AG09319 (cell line): ENCODE results near the gene SCUBE1.

Source experiments
- DNase-seq: peaks from one replicate; pipeline ENCODE4 v3.0.0-alpha.2; 2010; ENCODE audit warnings: low read depth; ENCODE audit errors: extremely low read depth
- TF ChIP-seq, protein P1 (sequence below): IDR thresholded peaks from 2 replicates; pipeline ENCODE4 v1.5.1; 2011; ENCODE audit warnings: low read depth, mild to moderate bottlenecking, inconsistent platforms, low read length, moderate library complexity

SCUBE1 gene

DNA sequence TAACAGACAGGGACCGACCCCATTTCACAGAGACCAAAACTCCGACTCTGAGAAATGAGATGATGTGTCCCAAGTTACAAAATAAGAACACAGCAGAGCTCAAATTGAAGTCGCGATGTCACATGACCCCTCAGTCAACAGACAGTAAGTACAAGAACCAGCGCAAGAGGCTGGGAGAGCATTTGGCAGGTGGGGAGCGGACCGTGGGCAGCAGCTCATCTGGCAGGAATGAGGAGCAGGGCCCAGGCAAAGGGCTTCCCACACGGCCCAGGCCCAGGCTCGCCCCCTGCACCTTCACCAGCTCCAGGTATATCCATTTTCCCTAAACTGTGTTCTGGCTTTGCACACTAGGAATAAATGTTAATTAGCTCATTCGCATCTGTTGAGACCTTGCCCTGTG lies 34.3 kb downstream of the SCUBE1 start:
- TF ChIP-seq, protein P1, sequence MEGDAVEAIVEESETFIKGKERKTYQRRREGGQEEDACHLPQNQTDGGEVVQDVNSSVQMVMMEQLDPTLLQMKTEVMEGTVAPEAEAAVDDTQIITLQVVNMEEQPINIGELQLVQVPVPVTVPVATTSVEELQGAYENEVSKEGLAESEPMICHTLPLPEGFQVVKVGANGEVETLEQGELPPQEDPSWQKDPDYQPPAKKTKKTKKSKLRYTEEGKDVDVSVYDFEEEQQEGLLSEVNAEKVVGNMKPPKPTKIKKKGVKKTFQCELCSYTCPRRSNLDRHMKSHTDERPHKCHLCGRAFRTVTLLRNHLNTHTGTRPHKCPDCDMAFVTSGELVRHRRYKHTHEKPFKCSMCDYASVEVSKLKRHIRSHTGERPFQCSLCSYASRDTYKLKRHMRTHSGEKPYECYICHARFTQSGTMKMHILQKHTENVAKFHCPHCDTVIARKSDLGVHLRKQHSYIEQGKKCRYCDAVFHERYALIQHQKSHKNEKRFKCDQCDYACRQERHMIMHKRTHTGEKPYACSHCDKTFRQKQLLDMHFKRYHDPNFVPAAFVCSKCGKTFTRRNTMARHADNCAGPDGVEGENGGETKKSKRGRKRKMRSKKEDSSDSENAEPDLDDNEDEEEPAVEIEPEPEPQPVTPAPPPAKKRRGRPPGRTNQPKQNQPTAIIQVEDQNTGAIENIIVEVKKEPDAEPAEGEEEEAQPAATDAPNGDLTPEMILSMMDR, result no peak
- DNase-seq, result no peak

DNA sequence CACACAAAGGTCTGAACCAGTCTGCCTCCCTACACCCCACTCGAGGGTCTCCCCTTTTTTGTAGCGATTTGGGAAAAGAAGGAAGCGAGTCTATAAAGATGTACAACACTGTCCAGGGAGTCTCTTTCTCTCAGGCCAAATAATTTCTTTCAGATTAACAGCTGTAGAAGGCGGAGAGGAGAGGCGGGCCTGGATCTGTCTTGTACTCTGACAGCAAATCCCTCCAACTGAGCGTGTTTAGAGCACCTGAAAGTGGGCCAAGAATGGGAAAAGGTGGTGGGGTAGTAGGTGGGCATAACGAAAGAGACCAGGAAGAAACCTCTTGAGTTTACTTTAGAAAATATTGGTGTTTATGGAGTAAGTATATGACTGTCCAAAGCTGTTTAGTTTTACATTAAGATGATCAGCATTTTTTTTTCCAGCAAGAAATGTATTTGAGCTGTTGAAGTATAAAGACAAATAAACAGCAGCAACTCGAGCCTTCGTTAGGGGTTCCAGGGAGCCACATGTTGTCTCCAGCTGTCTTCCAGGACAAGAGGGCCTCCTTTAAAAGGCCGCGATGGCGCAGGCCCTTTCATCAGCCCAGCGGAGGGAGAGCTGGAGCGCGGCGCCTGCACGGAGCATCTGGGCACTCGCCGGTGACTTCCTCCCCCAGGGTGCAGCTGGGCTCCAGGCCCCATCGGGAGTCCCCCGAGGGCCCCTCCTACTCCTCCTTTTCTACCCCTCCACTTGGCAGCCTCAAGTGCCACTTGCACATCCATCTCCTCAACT lies 34.9 kb downstream of the SCUBE1 start:
- no peak for DNase-seq
- TF ChIP-seq, protein P1, result no peak

DNA sequence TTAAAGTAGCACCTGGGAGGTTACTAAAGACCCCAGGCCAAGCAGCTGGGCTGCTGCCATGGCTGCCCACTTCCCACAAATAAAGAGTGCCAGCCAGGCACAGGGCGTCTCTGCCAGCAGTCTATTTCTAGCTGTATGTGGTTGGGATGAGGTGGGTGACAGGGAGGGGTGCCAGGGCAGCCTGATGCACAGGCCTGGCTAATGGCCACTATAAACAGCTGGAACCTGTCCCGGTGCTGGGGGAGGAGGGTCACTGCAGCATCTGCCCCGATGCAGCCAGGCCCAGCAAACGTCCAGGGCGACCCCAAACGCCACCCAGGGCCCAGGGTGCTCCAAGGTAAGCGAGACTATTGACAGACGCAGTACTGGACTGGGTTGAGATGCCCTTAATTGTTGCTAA lies 37.4 kb downstream of the SCUBE1 start:
- TF ChIP-seq, protein P1, result no peak
- no peak for DNase-seq

DNA sequence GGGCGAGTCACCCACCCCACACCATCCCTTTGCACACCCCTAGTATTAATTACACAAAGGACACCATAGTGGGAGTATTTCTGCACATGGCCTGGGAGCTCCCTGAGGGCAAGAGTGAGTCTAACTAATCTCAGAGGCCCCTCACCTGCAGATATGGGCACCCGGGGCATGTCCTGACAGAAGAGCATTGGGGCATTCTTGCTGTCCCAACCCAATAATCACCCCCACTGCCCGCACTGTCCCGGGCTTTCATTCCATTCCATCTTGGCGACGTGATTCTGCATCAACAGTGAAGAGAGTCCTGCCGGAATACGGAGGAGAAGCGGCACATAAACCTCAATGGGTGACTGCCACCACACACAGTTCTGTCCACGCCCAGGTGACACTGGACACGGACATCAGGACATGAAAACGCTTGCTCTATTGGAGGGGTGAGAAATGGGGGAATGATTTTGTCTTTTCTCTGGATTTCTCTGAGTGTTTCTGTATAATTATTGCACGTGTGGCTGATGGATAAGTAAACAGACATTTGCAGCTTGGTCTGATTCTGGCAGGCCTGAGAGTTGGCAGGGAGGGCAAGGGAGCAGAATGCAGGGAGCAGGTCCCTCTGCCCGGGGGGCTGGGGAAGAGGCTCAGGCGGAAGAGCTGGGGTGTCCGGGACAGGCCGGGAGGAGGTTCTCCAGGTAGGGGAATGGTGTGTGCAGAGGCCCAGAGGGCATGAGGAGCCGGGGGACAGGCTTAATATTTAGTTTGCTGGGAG lies 38.2 kb downstream of the SCUBE1 start:
- TF ChIP-seq, protein P1, result no peak
- DNase-seq, result no peak

DNA sequence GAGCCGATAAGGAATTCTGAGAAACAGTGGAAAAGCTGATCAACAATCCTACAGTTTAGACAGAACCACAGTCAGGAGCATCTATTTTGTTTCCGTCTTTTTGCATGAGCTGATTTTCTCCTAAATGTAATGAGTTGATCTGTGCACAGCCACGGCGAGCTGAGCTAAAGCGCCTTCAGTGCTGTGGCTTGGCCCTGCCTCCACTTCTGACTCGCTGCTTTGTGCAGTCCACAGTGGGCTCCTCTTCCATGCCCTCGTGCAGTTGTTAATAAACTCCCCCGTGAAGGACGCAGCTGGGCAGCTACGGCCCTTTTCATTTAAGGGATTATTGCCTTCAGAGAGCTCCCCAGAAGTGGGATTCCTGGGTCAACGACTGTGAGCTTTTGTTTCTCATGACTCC lies 39.4 kb downstream of the SCUBE1 start:
- DNase-seq, result no peak
- TF ChIP-seq, protein P1, result no peak

DNA sequence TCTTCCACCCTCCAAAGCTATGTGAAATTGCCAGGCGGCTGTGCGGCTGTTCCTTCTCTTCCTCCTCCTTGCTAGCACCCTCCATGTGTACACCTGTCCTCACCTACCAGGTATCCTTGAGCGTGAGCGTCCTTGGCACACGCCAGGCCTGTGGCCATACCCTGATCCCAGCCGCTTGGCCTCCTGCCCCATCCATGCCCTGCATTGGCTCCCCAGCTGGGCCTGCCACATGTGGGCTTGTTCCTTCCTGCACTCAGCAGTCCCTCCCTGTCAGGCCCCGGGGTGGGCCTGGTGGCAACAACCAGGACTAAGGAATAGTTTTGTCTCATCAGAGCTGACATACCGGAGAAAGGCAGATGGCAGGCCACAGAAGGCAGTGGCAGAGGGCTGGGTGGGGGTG lies 40.0 kb downstream of the SCUBE1 start:
- TF ChIP-seq, protein P1, result no peak
- no peak for DNase-seq

DNA sequence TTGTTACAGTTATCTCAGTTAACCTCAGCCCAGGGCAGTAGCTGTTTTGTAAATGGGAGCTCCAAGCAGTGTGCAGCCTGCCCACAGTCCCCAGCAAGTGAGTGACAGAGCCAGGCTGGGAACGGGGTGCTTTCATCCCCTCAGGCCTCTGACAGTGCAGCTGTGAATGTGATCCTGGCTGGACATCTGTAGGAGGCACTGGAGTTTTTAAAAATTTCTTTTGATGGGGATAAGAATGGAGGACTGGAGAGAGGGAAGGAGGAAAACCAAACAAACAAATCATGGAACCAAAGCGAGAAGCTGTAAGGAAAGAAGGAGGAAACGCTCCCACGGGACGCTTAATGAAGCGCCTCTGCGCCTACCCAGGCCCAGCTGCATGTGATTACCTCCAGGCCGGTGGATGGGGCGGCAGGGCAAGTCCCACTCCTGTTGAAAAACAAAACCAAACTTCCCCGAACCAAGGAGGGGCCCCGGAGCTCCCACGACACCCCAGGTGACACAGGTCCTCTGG lies 40.6 kb downstream of the SCUBE1 start:
- DNase-seq, result no peak
- TF ChIP-seq, protein P1, result no peak
